PC-9 (cell line): ENCODE results near the gene SIRT2.

Source experiments
- CTCF ChIP-seq: fragments of 200-600 bp; sonication (generic); conservative IDR thresholded peaks from 2 replicates; pipeline ENCODE4 v1.6.1; 2017; ENCODE audit warnings: mixed run types, antibody characterized with exemption, mild to moderate bottlenecking, moderate library complexity
- EZH2 ChIP-seq: fragments of 200-600 bp; sonication (generic); IDR thresholded peaks from 2 replicates; pipeline ENCODE4 v1.8.0; 2017; ENCODE audit warnings: antibody characterized with exemption, low read depth

- no peak for TF ChIP-seq CTCF
- TF ChIP-seq EZH2 = no peak
Observed at GRCh38 chr19:38861368-38861767, 38.0 kb downstream of the SIRT2 start.
